ENCODE measurements around the gene PRPF39.
"Not testable (repeated sequence)": the region's sequence is repeated elsewhere in the genome, so short reads cannot be mapped to it uniquely, and the experiment has no call there.

Gene PRPF39

DNA sequence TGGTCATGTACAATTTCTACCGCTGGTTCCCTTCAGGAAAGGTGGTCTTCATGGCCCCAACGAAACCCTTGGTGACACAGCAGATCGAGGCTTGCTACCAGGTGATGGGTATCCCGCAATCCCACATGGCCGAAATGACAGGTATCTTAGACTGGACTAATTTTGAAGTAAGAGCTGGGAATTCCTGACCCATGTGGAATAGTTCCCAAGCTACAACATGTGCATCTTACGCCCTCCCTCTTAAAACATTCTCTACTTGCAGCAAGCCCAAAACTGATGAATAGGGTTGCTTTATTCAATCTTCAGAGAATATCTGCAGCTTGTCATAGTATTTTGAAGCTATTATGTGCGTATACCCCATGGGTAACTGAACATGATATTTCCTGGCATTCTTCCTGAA, 52.5 kb downstream of the PRPF39 start:
- no peak for DNase-seq (ENCODE audit: low read depth in 2 of 2)

DNA sequence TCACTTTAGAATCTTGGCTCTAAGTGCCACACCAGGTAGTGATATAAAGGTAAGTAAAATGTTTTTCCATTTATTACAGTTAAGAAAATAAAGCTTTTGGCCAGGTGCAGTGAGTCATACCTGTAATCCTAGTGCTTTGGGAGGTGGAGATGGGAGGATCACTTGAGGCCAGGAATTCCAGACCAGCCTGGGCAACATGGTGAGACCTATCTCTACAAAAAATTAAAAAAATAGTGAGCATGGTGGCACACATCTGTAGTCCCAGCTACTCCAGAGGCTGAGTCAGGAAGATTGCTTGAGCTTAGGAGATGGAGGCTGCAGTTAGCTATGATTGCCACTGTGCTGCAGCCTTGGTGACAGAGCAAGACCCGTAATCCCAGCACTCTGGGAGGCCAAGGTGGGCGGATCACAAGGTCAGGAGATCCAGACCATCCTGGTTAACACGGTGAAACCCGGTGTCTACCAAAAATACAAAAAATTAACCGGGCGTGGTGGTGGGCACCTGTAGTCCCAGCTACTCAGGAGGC, 56.8 kb downstream of the PRPF39 start:
- no peak for DNase-seq (ENCODE audit: low read depth in 2 of 2)

DNA sequence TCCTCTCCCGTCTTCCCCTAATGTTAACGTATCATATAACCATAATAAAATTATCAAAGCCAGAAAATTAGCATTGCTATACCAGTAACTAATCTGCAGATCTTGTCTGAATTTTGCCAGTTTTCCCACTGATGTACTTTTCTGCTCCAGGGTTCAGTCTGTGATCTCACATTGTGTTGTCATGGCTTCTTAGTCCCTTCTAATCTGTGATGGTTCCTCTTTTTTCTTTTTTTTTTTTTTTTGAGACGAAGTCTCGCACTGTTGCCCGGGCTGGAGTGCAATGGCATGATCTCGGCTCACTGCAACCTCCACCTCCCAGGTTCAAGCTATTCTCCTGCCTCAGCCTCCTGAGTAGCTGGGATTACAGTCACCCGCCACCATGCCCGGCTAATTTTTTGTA, 58.2 kb downstream of the PRPF39 start:
- not testable (repeated sequence) for DNase-seq (ENCODE audit: low read depth in 2 of 2)

DNA sequence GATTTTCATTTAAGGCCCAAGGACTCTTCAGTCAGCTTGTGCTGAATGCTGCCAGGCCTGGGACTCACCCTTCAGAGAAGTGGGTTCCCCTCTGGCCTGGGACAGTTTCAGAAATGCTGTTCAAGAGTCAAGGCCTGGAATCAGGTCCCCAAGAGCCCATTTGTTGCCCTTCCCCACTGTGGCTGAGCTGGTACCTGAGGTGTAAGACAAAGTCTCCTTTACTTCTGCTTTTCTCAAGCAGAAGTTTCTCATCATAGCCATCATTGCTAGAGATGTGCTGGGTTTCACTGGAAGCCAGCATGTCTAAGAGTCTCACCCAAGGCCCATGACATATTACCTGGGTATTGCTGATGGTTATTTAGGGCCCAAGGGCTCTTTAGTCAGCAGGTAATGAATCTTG, 60.7 kb downstream of the PRPF39 start:
- no peak for DNase-seq (ENCODE audit: low read depth in 2 of 2)

DNA sequence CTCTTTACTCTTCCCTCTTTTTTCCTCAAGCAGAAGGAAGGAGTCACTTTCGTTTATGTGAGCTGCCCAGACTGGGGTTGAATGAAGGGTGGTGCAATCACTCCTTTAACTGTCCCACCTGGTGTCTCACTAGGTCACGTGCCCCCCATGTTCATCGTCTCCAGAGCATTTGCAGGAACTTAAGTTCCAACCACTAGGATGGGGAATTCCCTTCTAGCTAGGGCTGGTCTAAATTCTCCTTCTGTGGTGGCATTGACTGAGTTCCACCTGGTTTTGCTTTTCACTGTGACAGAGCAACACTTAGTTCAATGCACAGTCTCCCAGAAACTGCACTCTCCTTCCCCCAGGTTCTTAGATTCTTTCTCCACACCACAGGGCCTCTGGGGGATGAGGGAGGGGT, 61.3 kb downstream of the PRPF39 start:
- no peak for DNase-seq (ENCODE audit: low read depth in 2 of 2)

DNA sequence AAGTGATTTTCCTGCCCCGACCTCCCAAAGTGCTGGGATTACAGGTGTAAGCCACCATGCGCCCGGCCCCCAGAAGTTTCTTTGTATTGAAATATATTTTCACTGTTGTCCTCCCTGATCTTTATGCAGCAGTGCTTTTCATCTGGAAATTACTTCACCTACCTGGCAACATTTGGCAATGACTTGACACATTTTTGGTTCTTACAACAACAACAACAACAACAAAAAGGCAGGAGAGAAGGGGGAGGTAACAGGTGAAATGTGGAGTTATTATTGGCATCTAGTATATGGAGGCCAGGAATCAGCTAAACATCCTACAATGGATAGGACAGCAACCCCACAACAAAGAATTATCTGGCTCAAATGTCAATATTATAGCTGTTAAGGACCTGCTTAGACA, 65.7 kb downstream of the PRPF39 start:
- no peak for DNase-seq (ENCODE audit: low read depth in 2 of 2)

DNA sequence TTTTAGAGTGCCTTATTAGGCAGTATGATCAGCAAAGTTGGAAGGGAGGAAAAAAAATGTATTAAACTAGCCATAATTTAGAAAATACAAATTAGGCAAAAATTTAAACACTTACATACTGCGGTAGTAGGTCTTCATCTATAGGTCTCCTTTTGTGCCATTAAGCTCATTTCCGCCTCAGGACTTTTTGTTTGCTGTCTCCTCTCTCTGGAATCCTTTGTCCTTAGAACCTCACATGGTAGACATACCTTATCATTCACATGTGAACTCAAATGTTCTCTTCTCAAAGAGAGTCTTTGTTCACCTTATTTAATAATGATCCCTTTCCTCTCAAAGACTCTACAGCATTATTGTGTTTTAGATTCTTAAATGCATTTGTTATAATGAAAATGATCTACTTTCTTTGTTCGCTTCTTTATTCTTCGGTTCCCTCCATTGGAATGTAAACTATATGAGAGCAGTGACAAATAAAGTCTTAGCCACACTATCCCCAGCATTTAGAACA, 66.5 kb downstream of the PRPF39 start:
- DNase-seq (ENCODE audit: low read depth in 2 of 2) = no peak

DNA sequence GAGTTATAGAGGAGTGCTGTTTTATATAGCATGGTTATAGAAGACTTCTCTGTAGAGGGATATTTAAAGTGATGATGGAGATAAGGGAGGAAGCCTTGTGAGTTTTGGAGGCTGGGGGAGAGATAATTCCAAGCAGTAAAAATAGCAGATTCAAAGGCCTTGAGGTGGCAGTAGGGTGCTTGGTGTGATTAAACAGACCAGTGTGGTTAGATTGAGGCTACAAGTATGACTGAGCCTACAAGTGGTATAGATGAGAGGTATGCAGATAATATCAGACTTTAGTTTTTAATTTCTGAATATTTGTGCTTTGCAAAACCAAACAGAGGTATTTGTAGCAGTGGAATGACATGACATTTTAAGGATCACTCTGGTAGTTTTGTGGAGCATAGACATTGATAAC, 72.2 kb downstream of the PRPF39 start:
- DNase-seq (ENCODE audit: low read depth in 2 of 2) = no peak

Measured in stimulated activated CD8-positive, alpha-beta memory T cell treated with anti-CD3 and anti-CD28 coated beads, Interleukin-15, amount 100 ng/mL, for 4 hours (primary cell).